Measurements from ENCODE around the gene MTRF1L.
A peak's percentile ranks its signal among the peaks of the same experiment; 100 is the strongest.
"Not testable (repeated sequence)": the region's sequence is repeated elsewhere in the genome, so short reads cannot be mapped to it uniquely, and the experiment has no call there.

The MTRF1L gene

DNA sequence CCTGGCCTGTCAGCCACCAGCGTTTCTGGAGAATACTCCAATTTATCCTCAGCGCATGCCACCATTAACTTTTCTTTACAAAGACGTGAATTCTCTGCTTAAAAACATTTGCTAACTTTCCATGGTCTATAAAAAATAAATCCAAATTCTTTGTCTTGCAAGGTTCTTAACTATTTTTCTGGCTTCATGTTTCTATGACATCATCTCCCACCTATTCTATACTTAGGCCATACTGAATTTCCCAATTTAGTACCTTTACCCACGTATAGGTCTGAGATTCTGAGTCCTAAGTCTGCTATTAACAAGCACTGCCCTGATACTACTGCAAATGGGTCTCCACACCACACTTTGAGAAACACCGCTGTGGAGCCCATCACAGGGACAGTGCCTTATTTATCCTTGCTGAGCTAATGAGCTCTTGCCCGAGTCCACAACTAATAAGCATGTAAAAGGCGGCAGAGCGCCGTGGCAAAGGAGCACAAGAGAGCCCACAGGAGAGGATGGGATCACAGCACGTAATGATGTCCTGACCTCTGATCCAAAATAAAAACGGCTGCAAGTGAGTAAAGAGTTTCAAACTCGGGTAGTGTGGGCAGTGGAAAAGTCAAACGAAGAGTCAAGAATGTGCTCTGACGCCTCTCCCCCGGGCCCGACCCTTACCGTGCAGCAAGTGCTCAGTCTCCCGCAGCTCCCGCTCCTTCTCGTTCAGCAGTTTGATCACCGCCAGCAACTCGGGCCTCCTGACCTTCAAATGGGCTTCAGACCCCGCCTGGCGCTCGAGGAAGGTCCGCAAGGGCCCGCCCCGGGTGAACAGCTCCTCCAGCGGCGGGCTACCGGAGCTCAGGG is 519 bp downstream of the MTRF1L start:
- DNase-seq, result peak; percentile 18 to 27

DNA sequence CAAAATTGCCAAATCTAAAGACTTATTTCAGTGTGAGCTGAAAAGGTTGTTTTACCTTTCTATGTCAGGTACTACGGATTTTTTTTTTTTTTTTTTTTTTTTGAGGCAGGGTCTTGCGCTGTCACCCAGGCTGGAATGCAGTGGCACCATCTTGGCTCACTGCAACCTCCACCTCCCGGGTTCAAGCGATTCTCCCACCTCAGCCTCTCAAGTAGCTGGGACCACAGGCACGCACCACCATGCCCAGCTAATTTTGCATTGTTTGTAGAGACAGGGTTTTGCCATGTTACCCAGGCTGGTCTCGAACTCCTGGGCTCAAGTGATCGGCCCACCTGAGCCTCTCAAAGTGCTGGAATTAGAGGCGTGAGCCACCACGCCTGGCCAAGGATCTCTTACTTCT is 1.7 kb downstream of the MTRF1L start:
- not testable (repeated sequence) for DNase-seq

DNA sequence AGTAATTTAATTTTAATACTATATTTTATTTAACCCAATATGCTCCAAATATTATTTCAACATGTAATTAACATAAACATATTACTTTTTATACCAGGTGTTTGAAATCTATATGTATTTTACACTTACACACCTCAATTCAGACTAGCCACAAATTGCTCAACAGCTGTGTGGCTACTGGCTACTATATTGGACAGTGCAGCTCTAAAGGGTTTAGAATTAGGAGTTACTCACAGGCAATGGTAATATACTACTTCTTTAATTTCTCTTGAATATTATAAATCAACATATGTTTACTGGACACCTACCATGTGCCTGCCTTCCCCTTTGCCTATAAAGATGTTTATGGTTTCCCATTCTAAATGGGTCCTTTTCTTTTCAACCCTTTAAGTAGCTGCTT is 2.3 kb downstream of the MTRF1L start:
- no peak for DNase-seq

DNA sequence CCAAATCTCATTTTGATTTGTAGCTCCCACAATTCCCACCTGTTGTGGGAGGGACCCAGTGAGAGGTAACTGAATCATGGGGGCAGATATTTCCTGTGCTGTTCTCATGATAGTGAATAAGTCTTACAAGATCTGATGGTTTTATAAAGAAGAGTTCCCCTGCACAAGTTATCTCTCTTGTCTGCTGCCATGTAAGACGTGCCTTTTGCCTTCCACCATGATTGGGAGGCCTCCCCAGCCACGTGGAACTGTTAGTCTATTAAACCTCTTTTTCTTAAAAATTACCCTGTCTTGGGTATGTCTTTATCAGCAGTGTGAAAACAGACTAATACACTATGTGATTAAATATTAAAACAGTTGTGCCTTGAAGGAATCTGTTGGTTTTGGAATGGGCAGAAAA is 3.0 kb downstream of the MTRF1L start:
- DNase-seq, result not testable (repeated sequence)

DNA sequence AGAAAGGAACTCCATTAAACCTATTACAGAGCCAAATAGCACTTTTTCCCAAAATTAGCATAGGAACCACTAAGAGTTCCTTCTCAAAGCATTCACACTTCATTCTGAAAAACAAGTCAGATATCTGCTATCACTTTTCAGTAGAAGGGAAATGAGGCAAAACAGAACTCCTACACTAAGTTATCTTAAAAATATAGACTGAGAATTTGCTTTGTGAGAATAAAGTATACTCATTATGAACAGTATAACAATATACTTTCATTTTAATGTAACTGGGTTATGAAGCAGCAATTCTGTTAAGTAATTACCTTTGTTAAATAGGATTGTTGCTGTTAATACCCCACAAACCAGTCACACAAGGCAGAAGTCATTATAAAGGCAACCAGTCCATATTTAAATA is 8.7 kb downstream of the MTRF1L start:
- DNase-seq, result no peak

DNA sequence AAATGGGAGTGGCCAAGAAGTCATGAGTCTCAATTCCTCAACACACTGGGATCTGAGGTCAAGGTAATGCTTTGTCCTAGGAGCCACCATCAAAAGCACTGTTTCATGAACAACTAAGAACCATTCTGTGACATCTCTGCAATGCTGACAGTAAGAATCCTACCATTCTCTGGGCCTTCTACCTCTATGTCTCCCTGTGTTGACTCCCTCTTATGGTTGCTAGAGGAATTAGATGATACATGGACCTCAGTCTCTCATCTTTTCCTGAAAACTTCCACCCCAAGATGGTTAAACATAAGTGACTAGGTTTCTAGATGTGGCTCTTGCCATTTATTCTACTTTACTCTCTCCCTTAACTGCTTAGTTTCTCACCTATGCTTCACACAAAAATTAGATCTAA is 9.1 kb downstream of the MTRF1L start:
- DNase-seq, result no peak

DNA sequence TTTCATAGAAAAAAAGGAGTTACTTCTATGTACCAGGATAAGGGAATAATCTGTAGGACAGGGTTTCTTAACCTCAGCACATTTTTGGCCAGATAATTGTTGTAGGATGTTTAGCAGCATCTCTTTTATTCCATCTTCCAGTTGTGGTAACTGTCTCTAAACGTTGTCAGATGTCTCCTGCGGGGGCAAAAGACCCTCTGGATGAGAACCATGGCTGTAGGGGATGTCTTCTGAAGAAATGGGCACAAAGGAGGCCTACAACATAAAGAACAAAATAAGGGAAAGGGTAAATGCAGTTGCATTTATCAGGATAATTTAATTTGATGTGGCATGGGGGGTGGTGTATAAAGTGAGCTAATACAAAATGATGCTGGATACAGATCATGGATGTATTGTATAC is 15.5 kb downstream of the MTRF1L start:
- DNase-seq, result no peak

DNA sequence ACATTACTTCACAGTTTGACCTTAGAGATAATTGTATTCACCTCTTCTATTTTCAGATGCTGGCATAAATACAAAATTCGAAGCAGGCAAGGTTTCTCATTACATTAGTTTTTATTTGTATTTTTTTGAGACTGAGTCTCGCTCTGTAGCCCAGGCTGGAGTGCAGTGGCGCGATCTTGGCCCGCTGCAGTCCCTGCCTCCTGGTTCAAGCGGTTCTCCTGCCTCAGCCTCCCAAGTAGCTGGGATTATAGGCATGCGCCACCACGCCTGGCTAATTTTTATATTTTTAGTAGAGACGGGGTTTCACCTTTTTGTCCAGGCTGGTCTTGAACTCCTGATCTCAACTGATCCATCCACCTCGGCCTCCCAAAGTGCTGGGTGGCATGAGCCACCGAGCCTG is 17.2 kb downstream of the MTRF1L start:
- DNase-seq, result not testable (repeated sequence)

DNA sequence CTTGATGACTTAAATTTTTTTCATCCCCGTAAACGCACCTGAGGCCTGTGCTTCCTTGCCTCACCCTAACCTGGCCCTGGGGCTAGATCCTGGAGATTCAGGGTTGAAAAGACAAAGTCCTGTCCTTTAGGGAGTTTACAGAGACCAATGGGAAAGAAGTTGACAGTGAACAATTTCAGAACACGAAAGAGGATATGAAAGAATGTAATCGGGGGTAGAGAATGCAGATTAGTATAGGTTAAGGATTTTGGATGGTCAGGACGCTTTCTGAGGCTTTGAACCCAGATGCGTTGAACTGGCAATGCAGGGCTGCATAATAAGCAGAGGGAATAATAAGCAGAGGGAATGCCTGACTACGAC is 18.0 kb downstream of the MTRF1L start:
- DNase-seq, result no peak

DNA sequence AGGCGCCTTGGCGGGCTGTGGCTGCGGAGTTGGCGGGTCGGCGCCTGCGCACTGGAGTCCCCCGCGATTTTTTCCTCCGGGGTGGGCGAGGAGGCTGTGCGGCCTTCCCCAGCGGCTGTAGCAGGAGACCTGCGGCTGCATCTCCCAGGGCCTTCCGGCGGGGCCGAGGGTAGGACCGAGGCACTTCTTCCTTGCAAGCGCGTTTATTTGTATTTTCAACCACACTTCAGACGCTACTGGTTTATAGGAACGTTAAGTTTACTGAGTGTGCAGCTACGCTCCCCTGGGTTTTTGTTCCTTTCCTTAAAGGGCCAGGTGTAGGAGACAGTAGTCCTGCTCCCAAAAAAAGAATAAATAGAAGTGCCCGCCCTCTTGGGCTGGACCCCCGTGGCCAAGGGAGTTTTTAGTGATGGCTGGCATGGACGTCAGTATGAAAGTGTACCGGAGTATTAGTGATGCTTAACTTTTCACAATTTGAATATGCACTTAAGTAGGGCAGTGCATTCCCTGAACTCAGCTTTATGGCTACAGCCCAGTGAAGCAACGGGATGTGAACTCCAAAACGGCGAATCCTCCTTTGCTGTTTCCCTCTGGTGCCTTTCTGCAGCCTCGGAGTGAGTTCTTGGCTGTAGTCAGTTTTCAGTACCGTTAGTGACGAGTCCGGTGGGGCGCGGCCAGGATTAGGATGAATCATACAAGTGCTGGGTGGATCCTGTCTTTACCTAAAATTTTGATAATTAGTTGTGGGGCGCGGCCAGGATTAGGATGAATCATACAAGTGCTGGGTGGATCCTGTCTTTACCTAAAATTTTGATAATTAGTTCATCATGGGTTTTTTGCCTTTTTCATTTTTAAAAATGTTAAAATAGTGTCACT is 18.6 kb downstream of the MTRF1L start:
- peak; percentile 79 to 87 for DNase-seq

DNA sequence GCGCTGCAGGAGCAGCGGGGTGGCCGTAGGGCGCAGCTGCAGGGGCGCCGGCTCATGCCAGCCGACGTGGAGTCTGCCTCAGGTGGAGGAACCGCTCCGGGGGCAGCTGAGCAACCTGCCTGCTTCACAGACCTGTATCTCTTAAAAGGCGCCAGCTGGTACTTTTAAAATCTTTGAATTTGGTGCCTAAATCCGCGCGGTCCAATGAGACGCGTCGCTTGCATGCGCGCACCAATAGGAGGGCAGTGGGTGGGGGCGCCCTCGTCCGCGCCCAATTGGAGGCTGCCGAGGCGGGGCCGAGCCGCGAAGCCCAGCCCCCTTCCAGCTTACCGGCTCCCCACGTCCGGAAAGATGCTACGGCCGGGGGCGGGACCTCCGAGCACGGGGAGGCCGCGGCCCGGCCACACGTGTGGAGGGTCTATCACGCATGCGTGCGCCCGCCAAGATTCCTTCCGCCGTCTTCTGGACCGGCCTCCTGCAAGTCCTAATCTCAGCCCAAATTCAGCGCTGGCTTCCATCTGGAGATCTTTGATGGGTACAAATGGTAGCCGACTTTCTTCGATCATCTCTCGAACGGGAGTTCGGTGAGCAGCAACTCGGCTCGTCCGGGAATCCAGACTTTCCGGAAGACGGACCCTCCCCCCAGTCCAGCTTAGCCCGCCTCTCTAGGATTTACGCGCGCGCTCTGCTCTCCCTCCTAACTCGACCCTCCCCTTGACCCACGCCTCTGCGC is 19.4 kb downstream of the MTRF1L start, which contains the start of gene FBXO5:
FBXO5 (minus strand) TSS at position 138 of the 733 bp plus-strand sequence; CDS start at position 56, 82 bp downstream.
- DNase-seq, result peak; percentile 97

DNA sequence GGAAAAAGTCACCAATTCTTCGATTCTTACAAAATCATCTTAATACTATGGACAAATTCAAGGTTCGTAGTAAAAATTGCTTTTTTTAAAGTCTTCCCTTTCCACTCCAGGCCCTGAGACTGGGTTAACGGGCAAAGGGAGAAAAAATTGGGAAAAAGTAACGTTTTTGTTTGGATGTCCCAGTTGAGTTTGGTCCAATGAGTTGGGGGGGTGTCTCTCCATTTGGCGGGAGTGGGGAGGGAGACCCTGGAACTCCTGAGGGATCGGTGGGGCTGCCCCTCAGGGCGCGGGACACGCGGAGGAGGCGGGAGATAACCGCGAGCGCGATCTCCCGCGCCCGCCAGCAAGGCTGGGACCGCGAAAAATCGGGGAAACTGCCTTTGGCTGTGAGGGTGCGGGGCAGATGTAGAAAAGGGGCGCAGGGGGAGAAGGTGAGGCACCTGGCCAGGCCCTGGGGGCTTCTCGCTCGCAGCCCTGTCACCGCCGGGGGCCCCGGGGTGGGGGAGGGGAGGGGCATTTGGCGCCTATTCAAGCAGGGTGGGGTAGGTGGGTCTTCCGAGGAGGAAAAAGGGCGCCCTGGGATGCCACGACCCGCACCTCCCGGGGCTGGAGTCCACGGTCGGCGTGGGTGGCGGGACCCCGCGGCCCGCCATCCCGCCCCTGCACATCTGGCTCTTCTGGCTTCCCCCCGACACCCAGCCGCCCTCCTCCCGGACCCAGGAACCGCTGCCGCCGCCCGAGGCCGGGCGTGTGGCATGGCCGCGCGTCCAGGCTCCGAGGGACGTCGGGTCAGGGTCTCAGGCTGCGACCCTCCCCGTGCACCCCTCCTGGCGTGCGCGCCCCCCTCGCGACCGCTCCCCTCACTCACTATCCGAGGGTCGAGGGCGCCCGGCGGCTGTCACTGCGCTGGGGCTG is 20.3 kb downstream of the MTRF1L start:
- DNase-seq, result peak; percentile 38 to 39

DNA sequence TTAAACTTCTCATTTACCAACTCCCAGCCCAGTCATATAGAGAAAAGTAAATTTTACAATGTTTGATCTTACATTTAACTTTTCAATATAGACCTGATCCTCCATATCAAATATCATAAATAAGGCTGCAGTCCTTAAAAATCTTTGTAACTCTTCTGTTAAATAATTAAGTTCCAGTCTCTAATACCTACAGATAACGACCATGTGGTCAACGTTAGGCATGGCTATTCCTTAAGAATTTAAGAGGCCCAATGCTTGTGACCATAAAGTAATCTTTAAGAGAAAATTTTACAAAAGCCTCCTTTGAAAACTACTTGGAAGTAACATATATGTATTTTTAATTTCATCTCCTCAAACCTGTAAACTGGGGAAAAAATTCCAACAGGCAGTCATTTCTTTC is 21.3 kb downstream of the MTRF1L start:
- no peak for DNase-seq

DNA sequence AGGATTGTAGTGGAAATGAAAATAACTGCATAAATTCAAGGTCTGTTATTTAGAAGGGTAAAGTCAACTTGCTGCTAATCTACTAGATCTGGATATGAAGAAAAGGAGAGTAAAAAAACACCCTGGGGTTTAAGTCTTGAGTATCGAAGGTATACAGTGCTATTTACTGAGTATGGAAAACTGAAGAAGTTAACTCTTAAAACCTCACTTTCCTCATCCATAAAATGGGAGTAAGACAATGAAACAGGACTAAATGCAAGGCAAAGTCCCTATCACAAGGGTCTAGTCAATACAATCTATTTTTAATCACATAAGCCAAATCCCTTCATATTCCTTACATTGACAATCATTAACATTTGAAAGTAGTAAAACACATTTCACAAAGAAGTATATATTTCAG is 21.9 kb downstream of the MTRF1L start:
- no peak for DNase-seq

DNA sequence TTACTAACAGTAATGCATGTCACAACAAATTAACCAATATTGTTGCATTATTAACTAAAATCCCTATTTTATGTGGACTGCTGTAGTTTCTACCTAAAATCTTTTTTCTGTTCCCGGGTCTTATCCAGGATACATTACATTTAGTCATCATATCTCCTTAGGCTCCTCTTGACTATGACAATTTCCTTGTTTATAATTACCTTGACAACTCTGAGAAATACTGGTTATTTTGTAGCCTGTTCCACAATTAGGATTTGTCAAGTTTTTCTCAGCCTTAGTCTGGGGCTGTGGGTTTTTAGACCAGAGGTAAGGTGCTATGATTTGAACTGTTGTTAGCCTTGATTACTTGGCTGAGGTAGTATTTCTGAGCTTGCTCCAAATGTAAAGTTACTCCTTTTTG is 23.4 kb downstream of the MTRF1L start:
- no peak for DNase-seq

DNA sequence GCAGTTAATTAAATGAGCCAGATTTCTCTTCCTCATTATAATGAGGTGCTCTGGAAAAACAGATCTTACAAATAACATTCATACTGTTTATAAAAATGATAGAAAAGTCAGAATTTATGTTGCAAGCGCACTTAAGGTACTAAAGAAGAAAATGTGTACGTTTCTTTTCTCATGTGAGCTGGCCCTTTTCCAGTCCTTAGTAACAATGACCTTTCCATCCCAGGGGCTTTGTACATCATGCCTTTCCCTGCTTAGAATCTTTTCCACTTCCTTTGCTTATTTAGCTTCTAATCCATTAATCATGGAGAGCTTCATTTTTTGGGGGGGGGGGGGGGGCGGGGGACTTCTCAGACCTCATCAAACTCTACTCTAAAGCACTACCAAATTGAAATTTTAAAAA is 24.5 kb downstream of the MTRF1L start:
- no peak for DNase-seq

DNA sequence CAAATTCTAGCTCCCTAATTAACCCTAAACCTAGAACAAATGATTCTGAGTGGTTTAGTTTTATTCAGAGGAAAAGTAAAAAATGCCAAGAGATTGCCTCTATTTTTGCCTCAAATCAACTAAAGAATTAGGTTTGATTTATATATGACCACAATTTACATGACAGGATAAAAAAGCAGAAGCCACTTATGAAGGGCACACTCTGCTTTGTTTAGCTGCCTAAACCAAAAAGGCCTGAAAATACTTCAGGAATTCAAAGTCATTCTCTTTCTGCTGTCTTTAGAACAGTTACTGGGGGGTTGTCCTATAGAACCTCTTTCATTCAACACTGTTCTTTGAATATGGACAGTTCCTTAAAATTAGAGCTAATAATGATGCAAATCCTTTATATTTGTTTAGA is 25.0 kb downstream of the MTRF1L start:
- no peak for DNase-seq

DNA sequence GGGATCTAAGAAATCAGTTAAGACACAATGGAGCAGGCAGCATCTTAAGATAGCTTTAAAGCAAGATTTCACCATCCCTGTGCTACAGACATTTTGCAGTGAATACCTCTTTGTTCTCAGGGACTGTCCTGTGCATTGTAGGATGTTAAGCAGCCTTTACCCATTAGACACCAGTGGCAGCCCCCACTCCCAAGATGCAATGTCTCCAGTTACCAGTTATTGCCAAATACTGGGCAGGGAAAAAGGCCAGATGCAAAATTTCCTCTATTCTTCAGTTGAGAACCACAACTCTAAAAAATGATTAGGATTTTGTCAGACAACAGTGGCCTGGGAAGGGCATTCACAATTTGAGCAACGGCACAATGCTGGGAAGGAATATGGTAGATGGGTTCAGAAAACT is 25.8 kb downstream of the MTRF1L start:
- DNase-seq, result no peak

DNA sequence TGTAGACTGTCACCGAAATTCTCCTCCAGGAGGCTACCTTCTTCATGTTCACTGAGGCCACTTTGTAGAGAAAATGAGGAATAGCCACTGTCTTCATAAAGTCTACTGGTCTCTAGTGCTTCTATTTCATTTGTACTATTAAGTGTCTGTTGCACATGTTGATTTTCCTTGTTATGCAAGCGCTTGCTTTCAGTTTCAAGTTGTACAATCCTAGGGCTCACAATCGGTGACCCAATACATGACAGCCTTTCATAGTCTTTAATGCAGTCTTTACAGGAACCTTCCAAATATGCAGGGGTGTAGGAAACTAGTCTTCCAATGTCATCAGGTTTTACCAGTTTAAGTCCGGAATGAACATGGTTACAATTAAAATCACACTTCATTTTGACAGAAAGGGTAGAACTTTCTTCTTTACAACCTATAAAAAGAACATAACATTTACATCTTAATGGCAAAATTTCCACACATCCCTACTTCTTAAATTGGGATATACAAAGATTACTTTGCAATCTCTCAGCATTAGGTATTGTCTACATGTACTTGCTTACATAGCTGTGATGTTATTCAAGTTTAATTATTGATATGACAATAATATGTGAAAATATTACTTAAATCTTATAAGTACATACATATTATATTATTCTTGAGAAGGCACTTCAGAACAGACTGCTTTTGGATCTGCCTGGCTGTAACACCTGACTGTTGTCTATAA is 27.1 kb downstream of the MTRF1L start:
- no peak for DNase-seq

DNA sequence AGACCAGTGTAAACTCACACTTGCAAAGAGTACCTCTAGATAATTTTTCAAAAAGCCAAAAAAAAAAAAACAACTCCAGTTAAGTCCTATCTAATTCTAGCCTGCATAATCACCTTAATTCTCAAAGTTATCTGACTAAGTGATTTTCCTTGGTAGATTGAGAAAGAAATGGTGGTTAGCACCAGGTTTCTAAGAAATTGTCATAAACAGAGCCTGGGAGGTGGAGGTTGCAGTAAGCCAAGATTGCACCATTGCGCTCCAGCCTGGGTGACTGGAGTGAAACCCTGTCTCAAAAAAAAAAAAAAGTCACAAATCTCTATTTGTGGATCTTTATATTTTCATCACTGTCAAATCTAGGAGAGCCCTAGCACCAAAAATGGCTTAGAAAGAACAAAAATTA is 28.6 kb downstream of the MTRF1L start:
- no peak for DNase-seq

DNA sequence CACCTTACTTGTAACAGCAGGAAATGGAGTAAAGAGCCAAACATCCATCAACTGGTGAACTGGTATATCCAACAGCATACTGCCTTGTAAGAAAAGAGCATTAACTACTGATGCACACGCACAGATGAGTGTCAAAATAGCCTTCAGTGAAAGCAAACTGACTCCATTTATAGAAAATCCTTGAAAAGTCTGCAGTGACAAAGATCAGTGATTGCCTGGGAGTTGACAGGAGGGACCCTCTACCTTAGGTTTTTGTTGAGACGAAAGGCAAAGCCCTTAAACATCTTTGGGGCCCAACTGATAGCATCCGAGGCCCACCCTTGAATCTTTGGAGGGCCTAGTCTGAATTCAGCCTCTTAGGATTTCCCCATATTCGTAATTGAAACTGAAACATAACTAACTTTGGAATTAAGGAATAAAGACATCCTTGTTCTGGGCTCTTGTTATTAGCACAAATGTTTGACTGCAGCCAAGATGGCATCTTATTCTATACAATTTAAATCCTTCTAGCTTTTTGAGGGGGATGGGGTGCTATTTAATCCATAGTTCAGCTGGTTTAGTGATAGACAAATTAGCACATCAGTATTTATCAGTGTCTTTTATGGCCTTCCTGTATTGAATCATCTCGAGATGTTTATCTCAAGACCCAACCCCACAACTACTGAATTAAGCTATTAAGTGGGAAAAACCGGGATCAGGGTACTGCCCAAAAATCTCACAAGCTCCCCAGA is 32.7 kb downstream of the MTRF1L start:
- DNase-seq, result no peak
